Neutrophil (primary cell): Measurements from ENCODE around the gene TRERF1.

ENCODE experiments used
- H3K27ac ChIP-seq: fragments of 200-600 bp; sonication (generic); 2 replicates; pipeline ENCODE4 v1.5.1; 2016; ENCODE audit warnings: mild to moderate bottlenecking, moderate library complexity
- H3K27me3 ChIP-seq: fragments of 200-600 bp; sonication (generic); 2 replicates; pipeline ENCODE4 v1.6.0; 2016; ENCODE audit warnings: mild to moderate bottlenecking
- H3K36me3 ChIP-seq: fragments of 200-600 bp; sonication (generic); 2 replicates; pipeline ENCODE4 v1.5.1; 2017
- H3K4me1 ChIP-seq, 2 experiments: fragments of 200-600 bp in 1 of 2; sonication (generic) in 1 of 2; 1 replicate in 1 of 2; 2 replicates in 1 of 2; pipeline versions ENCODE4 v1.5.1 to v1.6.1; 2013 to 2016; ENCODE audit warnings: low read depth in 1 of 2, low read length in 1 of 2, mild to moderate bottlenecking in 1 of 2, moderate library complexity in 1 of 2; ENCODE audit not compliant: control insufficient read depth in 1 of 2, insufficient read depth in 1 of 2
- H3K4me3 ChIP-seq, 2 experiments: fragments of 200-600 bp in 1 of 2; sonication (generic) in 1 of 2; 1 replicate in 1 of 2; 2 replicates in 1 of 2; pipeline ENCODE4 v1.5.1; 2013 to 2016; ENCODE audit warnings: low read depth in 1 of 2, low read length in 1 of 2, mild to moderate bottlenecking in 1 of 2, moderate library complexity in 1 of 2
- H3K9me3 ChIP-seq: fragments of 200-600 bp; sonication (generic); 2 replicates; pipeline ENCODE4 v1.5.1; 2016
- CTCF ChIP-seq: fragments of 200-600 bp; sonication (generic); IDR thresholded peaks from 2 replicates; pipeline ENCODE4 v1.5.1; 2016; ENCODE audit warnings: antibody characterized with exemption

TRERF1 gene

GRCh38 chr6:42259286-42259685, 192.4 kb downstream of the TRERF1 start:
- no peak for TF ChIP-seq CTCF
- Histone ChIP-seq H3K36me3 (peaks cover 69% of the 10 kb centered on the region), H3K4me1 (no peaks in the 10 kb centered on the region), H3K4me3 (no peak overlapping the region), H3K27ac (no peak overlapping the region), H3K27me3 (no peaks in the 10 kb centered on the region), H3K9me3 (no peaks in the 10 kb centered on the region)

GRCh38 chr6:42257614-42258013, 194.1 kb downstream of the TRERF1 start:
- no peak for TF ChIP-seq CTCF
- Histone ChIP-seq H3K4me1 (no peaks in the 10 kb centered on the region), H3K4me3 (no peak overlapping the region), H3K27ac (no peak overlapping the region), H3K27me3 (no peaks in the 10 kb centered on the region), H3K36me3 (peaks cover 72% of the 10 kb centered on the region), H3K9me3 (no peaks in the 10 kb centered on the region)

- no peaks in the 10 kb centered on the region for H3K9me3 ChIP-seq
- H3K36me3 ChIP-seq, result peaks cover 78% of the 10 kb centered on the region
- no peaks in the 10 kb centered on the region for H3K27me3 ChIP-seq
- no peaks in the 10 kb centered on the region for H3K4me1 ChIP-seq
- H3K27ac ChIP-seq, result no peak overlapping the region
- H3K4me3 ChIP-seq, result no peak overlapping the region
- no peak for TF ChIP-seq CTCF
These were observed 194.7 kb downstream of the TRERF1 start for GRCh38 chr6:42257063-42257462.

- TF ChIP-seq CTCF, result no peak
- Histone ChIP-seq H3K27ac (no peak overlapping the region), H3K4me3 (no peak overlapping the region), H3K4me1 (no peaks in the 10 kb centered on the region), H3K9me3 (no peaks in the 10 kb centered on the region), H3K27me3 (no peaks in the 10 kb centered on the region), H3K36me3 (peaks cover 86% of the 10 kb centered on the region)
These were observed 196.7 kb downstream of the TRERF1 start for GRCh38 chr6:42255050-42255449.

- Histone ChIP-seq H3K27me3 (no peaks in the 10 kb centered on the region), H3K4me3 (no peak overlapping the region), H3K9me3 (no peaks in the 10 kb centered on the region), H3K36me3 (peaks cover 87% of the 10 kb centered on the region), H3K4me1 (peaks cover under 1% of the 10 kb centered on the region in 2 experiments), H3K27ac (no peak overlapping the region)
- no peak for TF ChIP-seq CTCF
These were observed 197.2 kb downstream of the TRERF1 start for GRCh38 chr6:42254505-42254904.
